Measurements from ENCODE around the gene IL17RD. TPM values are rescaled to one million over a fixed set of nuclear protein-coding genes. Genes with fewer than 3 reads are reported as not detected.

IL17RD gene
- total and polyA plus RNA-seq, 12 donors: 1.3 to 15.6 (median 4.9) TPM

DNA sequence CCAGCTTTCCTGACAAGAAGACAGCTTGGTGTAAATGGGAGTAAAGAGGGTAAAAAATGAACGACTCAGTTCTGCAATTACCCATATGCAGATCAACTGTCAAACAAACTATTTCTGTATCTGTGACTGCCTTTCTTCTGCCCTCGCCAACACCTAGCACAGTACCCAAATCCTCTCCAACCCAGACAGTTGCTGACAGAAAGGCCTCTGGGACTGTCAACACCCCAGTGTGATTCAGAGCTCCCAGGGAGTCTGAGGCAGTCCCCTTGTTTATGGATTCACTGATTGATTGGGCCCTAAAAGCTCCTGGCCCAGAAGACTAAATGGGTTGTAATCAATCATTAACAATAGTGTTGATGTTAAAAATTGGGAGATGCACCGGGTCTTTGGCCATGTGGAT lies 20.2 kb downstream of the IL17RD start:
- H3K27me3 ChIP-seq: peaks cover 0 to 12% (median 0%) of the 10 kb centered on the region in 7 donors
- no peaks in the 10 kb centered on the region for H3K36me3 ChIP-seq
- H3K9me3 ChIP-seq: no peaks in the 10 kb centered on the region
- DNase-seq (no peak), ATAC-seq (peak; percentile 56 to 93 (median 86))
- TF ChIP-seq, protein P1, sequence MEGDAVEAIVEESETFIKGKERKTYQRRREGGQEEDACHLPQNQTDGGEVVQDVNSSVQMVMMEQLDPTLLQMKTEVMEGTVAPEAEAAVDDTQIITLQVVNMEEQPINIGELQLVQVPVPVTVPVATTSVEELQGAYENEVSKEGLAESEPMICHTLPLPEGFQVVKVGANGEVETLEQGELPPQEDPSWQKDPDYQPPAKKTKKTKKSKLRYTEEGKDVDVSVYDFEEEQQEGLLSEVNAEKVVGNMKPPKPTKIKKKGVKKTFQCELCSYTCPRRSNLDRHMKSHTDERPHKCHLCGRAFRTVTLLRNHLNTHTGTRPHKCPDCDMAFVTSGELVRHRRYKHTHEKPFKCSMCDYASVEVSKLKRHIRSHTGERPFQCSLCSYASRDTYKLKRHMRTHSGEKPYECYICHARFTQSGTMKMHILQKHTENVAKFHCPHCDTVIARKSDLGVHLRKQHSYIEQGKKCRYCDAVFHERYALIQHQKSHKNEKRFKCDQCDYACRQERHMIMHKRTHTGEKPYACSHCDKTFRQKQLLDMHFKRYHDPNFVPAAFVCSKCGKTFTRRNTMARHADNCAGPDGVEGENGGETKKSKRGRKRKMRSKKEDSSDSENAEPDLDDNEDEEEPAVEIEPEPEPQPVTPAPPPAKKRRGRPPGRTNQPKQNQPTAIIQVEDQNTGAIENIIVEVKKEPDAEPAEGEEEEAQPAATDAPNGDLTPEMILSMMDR (IDR thresholded peaks at IDR 0.05): no peak
- H3K4me1 ChIP-seq: peaks cover 0 to 32% (median 18%) of the 10 kb centered on the region in 9 donors
- H3K27ac ChIP-seq: no peak overlapping the region
- intact Hi-C loops (cut with DNase I): no loop called here
- no peak overlapping the region for H3K4me3 ChIP-seq
- 45 to 55% methylated on average over 3 of the region's 3 CpGs for WGBS, 2 donors

DNA sequence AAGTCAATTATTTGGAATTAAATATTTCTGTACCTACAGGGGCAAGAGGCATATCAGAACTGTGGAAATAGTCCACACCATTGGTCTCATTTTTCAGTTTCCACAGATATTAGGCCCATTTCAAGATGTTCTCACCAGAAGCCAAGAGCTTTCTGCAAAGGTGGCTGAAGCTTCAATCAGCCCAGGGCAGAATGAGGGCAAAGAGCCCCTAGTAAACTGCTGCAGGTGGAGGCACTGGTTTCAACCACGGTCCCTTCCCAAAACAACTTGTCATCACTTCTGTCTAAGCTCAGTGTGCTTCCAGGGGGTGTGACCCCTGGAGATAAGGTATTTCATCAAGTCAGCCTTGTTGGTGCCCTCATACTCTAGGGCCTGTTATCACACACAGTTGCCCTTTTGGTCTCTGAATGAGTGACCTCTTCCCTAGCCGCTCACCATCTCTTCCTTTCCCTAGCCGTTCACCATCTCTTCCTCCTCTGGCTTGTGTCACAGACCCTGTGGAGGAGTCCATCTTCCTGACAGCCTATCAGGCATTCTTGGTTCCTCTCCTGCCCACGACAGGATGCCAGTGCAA lies 21.2 kb downstream of the IL17RD start:
- Histone ChIP-seq H3K4me1 (peaks cover 0 to 29% (median 17%) of the 10 kb centered on the region in 9 donors), H3K27ac (no peak overlapping the region), H3K27me3 (peaks cover 0 to 12% (median 0%) of the 10 kb centered on the region in 7 donors), H3K4me3 (no peak overlapping the region), H3K36me3 (no peaks in the 10 kb centered on the region), H3K9me3 (no peaks in the 10 kb centered on the region)
- DNase-seq (no peak), ATAC-seq (peak in 6 of 8 donors; percentile 23 to 78 (median 64))
- WGBS, 2 donors: 27 to 35% methylated on average over 4 of the region's 4 CpGs
- TF ChIP-seq, protein P1 (IDR thresholded peaks at IDR 0.05): no peak
- intact Hi-C loops (cut with DNase I): no loop called here

DNA sequence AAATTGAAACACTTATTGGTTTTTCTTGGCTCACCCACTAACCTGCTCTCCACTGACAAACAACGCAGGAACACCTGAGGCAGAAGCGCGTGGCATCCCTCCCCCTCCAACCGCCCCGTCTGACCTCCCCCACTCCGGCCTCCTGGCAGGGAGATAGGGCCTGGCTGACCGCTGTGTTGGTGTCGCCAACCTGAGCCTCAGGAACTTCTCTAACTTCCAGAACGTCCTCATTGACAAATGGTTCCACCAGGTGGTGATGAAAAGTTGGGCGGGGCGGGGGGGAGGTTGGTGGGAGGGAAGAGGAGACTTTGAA lies 22.8 kb downstream of the IL17RD start:
- intact Hi-C loops (cut with DNase I): no loop called here
- no peak overlapping the region for H3K4me3 ChIP-seq
- TF ChIP-seq, protein P1 (IDR thresholded peaks at IDR 0.05): no peak
- no peaks in the 10 kb centered on the region for H3K36me3 ChIP-seq
- H3K27ac ChIP-seq: peak overlapping the region in 2 of 10 donors; percentile 31 to 32
- WGBS, 2 donors: 37 to 43% methylated on average over 11 of the region's 11 CpGs
- H3K27me3 ChIP-seq: peaks cover 0 to 12% (median 0%) of the 10 kb centered on the region in 7 donors
- peaks cover 0 to 29% (median 17%) of the 10 kb centered on the region in 9 donors for H3K4me1 ChIP-seq
- H3K9me3 ChIP-seq: no peaks in the 10 kb centered on the region
- ATAC-seq (no peak), DNase-seq (no peak)

DNA sequence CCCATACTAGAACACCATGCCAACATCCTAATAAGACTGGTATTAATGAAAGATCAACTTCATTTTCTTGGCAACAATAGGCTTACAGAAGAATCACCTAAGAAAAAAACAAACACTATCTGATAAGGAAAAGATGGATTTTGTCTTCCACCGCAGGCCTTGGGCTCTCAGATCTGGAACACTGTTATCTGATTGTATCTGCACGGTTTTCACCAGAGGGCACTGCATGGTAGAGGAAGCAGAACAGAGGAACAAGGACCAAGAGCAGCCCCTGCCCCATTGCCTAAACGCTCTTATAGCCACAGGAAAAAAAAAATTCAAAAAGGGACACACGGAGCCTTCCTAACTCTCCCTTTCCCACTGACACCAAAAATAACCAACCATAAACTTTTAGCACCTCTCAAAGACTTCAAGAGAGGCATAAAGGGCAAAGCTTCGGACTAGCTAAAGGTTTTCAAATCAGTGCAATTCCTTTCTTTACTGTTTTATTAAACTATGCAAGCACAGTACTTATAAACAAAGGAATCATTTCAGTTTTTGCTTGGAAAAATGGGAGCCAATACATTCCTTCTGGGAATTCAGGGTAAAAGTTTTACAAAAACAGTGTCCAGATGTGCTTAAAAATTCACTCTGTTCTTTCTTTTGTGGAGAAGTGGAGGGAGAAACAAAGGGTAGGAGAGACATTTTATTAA lies 23.3 kb downstream of the IL17RD start:
- Histone ChIP-seq H3K27ac (peak overlapping the region in 2 of 10 donors; percentile 31 to 32), H3K9me3 (no peaks in the 10 kb centered on the region), H3K36me3 (no peaks in the 10 kb centered on the region), H3K4me1 (peaks cover 0 to 29% (median 17%) of the 10 kb centered on the region in 9 donors), H3K27me3 (peaks cover 0 to 12% (median 0%) of the 10 kb centered on the region in 7 donors), H3K4me3 (no peak overlapping the region)
- intact Hi-C loops (cut with DNase I): no loop called here
- ATAC-seq: no peak
- TF ChIP-seq, protein P1 (IDR thresholded peaks at IDR 0.05): peak in 1 of 9 donors; percentile 6
- DNase-seq: no peak
- WGBS, 2 donors: 18 to 39% methylated on average over 5 of the region's 5 CpGs

All from heart right ventricle (tissue), 16 donors.